ENCODE measurements around the gene C12orf75. TPM values are rescaled to one million over a fixed set of nuclear protein-coding genes. Genes with fewer than 3 reads are reported as not detected.

The C12orf75 gene
- total RNA-seq, 1 donor from 2014 or later, result 131 TPM

DNA sequence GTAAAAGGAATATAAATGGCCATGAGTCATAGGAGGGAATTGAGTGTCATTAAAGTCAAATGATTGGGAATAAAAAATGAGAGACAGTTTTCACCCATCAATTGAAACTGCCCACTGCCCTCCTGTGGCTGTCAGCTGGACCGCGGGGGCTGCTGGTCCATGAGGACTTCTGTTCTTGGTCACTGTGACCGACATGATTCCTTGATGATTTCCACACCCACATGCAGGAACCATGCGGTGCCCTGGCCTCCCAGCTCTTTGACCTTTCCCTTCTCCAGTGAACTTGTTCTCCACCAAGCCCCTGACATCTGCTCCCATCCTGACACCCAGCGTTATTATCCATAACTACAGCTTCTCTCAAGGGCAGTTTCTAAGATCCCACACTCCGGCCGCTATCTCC, 48.4 kb downstream of the C12orf75 start:
- peaks cover 9% of the 10 kb centered on the region for H3K4me1 ChIP-seq
- TF ChIP-seq POLR2AphosphoS5 (IDR thresholded peaks at IDR 0.05; ENCODE audit: insufficient read depth in 1 of 2, low read depth in 1 of 2), result no peak
- TF ChIP-seq, protein P1, sequence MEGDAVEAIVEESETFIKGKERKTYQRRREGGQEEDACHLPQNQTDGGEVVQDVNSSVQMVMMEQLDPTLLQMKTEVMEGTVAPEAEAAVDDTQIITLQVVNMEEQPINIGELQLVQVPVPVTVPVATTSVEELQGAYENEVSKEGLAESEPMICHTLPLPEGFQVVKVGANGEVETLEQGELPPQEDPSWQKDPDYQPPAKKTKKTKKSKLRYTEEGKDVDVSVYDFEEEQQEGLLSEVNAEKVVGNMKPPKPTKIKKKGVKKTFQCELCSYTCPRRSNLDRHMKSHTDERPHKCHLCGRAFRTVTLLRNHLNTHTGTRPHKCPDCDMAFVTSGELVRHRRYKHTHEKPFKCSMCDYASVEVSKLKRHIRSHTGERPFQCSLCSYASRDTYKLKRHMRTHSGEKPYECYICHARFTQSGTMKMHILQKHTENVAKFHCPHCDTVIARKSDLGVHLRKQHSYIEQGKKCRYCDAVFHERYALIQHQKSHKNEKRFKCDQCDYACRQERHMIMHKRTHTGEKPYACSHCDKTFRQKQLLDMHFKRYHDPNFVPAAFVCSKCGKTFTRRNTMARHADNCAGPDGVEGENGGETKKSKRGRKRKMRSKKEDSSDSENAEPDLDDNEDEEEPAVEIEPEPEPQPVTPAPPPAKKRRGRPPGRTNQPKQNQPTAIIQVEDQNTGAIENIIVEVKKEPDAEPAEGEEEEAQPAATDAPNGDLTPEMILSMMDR (IDR thresholded peaks at IDR 0.05), result no peak
- TF ChIP-seq POLR2A (IDR thresholded peaks at IDR 0.05), result no peak
- intact Hi-C loops (cut with DNase I), result no loop called here

DNA sequence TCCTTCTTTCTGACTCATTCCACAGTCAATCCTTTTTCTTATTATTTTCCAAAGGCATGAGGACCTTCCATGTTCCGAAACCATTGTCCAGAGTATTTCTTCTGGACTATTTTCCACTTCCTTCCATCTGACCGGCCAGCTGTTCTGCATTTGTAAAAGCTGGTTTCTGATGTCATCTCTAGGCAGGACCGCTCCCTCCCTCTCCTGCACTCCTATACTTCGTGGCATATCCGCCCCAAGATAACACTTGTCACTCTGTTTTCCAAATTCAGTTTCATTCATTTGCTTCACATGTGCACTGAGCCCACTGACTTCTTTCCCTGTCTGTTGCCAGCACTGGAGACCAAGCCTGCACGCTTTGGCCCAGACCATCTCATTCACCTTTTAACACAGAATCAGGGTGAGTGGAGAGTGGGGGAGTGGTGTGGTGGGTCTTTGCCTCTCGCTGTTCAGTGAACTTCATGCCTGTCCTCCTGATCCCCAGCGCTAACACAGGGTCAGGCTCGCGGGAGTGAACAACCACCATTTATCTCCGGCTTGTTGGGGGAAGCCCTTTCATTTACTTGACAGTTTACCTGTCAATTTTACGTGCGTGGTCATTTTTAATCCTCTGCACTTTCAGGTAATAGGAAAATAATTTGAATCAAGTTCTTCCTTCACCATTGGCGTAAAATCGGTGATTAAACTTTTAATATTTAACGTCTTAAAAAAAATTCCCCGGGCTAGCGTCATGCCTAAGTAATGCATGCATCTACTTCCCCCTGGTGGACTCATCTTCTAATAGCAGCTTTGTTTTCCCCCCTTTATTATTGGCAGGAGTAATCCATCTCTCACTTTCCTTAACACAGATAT, 52.5 kb downstream of the C12orf75 start:
- intact Hi-C loops (cut with DNase I), result no loop called here
- peak overlapping the region; percentile 12 to 33 for H3K4me3 ChIP-seq

More for the DNA sequence above, 48.4 kb downstream of the C12orf75 start:
- no peaks in the 10 kb centered on the region for H3K27me3 ChIP-seq
- H3K36me3 ChIP-seq, result no peaks in the 10 kb centered on the region
- DNase-seq (ENCODE audit: extremely low spot score in 2 of 2), result no peak
- no peaks in the 10 kb centered on the region for H3K9me3 ChIP-seq
- H3K27ac ChIP-seq, result no peak overlapping the region
- H3K4me3 ChIP-seq, result no peak overlapping the region

DNA sequence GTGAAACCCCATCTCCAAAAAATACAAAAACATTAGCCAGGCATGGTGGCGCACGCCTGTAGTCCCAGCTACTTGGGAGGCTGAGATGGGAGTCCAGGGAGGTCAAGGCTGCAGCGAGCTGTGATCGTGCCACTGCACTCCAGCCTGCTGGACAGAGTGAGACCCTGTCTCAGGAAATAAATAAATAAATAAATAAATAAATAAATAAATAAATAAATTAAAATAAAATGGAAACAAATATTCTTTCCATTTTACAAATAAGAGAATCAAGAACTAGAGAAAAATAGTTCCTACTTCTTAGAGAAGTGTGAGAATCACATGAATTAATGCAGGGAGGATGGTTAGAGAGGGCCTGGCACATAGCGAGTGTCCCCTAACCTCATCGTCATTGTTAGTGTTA, 53.7 kb downstream of the C12orf75 start:
- Histone ChIP-seq H3K27ac (no peak overlapping the region), H3K36me3 (no peaks in the 10 kb centered on the region), H3K4me1 (peaks cover 9% of the 10 kb centered on the region), H3K9me3 (no peaks in the 10 kb centered on the region), H3K4me3 (no peak overlapping the region), H3K27me3 (no peaks in the 10 kb centered on the region)
- intact Hi-C loops (cut with DNase I), result no loop called here
- no peak for TF ChIP-seq POLR2A (IDR thresholded peaks at IDR 0.05)
- TF ChIP-seq, protein P1 (IDR thresholded peaks at IDR 0.05), result no peak
- no peak for TF ChIP-seq POLR2AphosphoS5 (IDR thresholded peaks at IDR 0.05; ENCODE audit: insufficient read depth in 1 of 2, low read depth in 1 of 2)
- no peak for DNase-seq (ENCODE audit: extremely low spot score in 2 of 2)

More for the DNA sequence above, 52.5 kb downstream of the C12orf75 start:
- H3K27me3 ChIP-seq, result no peaks in the 10 kb centered on the region
- no peaks in the 10 kb centered on the region for H3K9me3 ChIP-seq
- H3K27ac ChIP-seq, result peak overlapping the region; percentile 57
- DNase-seq (ENCODE audit: extremely low spot score in 2 of 2), result no peak
- H3K36me3 ChIP-seq, result no peaks in the 10 kb centered on the region
- peaks cover 9% of the 10 kb centered on the region for H3K4me1 ChIP-seq
- no peak for TF ChIP-seq POLR2AphosphoS5 (IDR thresholded peaks at IDR 0.05; ENCODE audit: insufficient read depth in 1 of 2, low read depth in 1 of 2)
- TF ChIP-seq, protein P1 (IDR thresholded peaks at IDR 0.05), result peak; percentile 53 to 90 (median 79)

DNA sequence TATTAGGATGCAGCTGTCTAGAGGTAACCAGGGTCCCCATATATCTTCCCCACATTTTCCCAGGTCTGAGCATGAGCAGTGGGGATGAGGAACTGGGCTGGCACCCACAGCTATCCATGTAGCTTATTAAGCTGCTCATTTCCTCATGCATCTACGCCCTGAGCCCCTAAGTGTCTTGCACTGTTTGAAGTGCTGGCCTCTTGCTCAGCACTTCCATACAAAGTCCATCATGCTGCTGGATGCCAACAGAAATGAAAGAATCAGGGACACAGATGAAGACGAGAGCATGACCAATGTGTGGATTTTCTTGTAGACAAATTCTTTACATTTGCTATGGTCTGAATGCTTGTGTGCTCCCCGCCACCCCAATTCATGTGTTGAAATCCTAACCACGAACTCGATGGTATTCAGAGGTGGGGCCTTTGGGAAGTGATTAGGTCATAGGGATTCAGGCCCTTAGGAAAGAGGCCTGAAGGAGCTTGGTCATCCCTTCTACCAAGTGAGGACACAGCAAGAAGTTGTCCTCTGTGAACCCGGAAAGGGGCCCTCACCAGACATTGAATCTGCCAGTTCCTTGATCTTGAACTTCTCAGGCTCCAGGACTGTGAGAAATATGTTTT, 54.5 kb downstream of the C12orf75 start:
- no peaks in the 10 kb centered on the region for H3K36me3 ChIP-seq
- no peak for TF ChIP-seq POLR2AphosphoS5 (IDR thresholded peaks at IDR 0.05; ENCODE audit: insufficient read depth in 1 of 2, low read depth in 1 of 2)
- no peak for TF ChIP-seq POLR2A (IDR thresholded peaks at IDR 0.05)
- TF ChIP-seq, protein P1 (IDR thresholded peaks at IDR 0.05), result no peak
- no peak overlapping the region for H3K4me3 ChIP-seq
- peaks cover 9% of the 10 kb centered on the region for H3K4me1 ChIP-seq
- DNase-seq (ENCODE audit: extremely low spot score in 2 of 2), result no peak
- no peak overlapping the region for H3K27ac ChIP-seq
- H3K9me3 ChIP-seq, result no peaks in the 10 kb centered on the region
- H3K27me3 ChIP-seq, result no peaks in the 10 kb centered on the region
- intact Hi-C loops (cut with DNase I), result no loop called here

DNA sequence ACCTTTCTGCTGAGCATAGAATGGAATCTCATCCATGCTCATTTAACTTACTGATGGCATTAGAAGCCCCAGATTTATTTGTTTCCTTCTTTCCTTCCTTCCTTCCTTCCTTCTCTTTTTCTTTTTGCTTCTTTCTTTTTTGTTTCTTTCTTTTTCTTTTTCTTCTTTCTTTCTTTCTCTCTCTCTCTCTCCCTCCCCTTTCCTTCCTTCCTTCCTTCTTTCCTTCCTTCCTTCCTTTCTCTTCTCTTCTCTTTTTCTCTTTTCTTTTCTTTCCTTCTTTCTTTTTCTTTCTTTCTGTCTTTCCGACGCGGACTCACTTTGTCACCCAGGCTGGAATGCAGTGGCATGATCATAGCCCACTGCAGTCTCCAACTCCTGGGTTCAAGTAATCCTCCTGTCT, 55.9 kb downstream of the C12orf75 start:
- peaks cover 9% of the 10 kb centered on the region for H3K4me1 ChIP-seq
- H3K36me3 ChIP-seq, result no peaks in the 10 kb centered on the region
- no peak for DNase-seq (ENCODE audit: extremely low spot score in 2 of 2)
- TF ChIP-seq POLR2A (IDR thresholded peaks at IDR 0.05) (no peak), POLR2AphosphoS5 (IDR thresholded peaks at IDR 0.05; ENCODE audit: insufficient read depth in 1 of 2, low read depth in 1 of 2) (no peak)
- TF ChIP-seq, protein P1 (IDR thresholded peaks at IDR 0.05), result no peak
- H3K4me3 ChIP-seq, result no peak overlapping the region
- no peak overlapping the region for H3K27ac ChIP-seq
- H3K9me3 ChIP-seq, result no peaks in the 10 kb centered on the region
- no peaks in the 10 kb centered on the region for H3K27me3 ChIP-seq
- intact Hi-C loops (cut with DNase I), result no loop called here
